GM23338 (cell line): ENCODE data around the gene CLDN8.

Source experiments
- CTCF ChIP-seq, 2 experiments: fragments of 200-600 bp in 1 of 2; sonication (generic) in 1 of 2; conservative IDR thresholded peaks; 2 replicates each; pipeline versions ENCODE4 v1.5.1 to v1.6.1; 2016 to 2017; ENCODE audit warnings: antibody characterized with exemption in 2 of 2, low read depth in 2 of 2, mild to moderate bottlenecking in 2 of 2, moderate library complexity in 1 of 2
- EZH2 ChIP-seq: fragments of 200-600 bp; sonication (generic); IDR thresholded peaks from one replicate; pipeline ENCODE4 v1.8.0; 2017; ENCODE audit warnings: antibody characterized with exemption, mild to moderate bottlenecking, low read depth; ENCODE audit not compliant: unreplicated experiment
- EZH2phosphoT487 ChIP-seq: fragments of 200-600 bp; sonication (generic); IDR thresholded peaks from one replicate; pipeline ENCODE4 v1.8.1; 2018; ENCODE audit warnings: antibody characterized with exemption; ENCODE audit not compliant: unreplicated experiment

DNA sequence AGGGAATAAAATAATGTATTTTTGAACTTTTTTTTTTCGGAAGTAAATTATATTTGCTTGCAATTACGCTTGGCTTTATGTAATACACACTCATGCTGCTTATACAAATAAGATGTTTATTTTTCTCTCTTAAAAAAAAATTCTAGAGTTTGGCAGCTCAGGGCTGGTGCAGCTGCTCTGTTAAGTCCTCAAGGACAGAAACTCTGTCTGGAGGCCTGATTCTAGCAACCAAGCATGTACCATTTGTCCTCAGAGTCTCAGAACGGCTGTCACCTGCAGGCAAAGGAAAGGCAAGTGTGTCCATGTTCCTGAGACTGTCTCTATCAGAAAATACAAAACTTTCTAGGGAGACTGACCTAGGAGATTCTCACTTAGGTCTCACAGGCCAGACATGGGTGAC lies 26.1 kb downstream of the CLDN8 start:
- TF ChIP-seq CTCF (conservative IDR thresholded peaks at IDR 0.05; ENCODE audit: low read depth in 2 of 2) (no peak), EZH2 (no peak), EZH2phosphoT487 (no peak)
